ENCODE measurements around the gene FRMD4A.

GRCh38 chr10:13791483-13791882 lies 539.2 kb downstream of the FRMD4A start:
- no peak for TF ChIP-seq CTCF (conservative IDR thresholded peaks at IDR 0.05 in 1 of 2, IDR thresholded peaks at IDR 0.05 in 1 of 2; ENCODE audit: extremely low read depth in 1 of 2, insufficient read depth in 1 of 2, low read depth in 1 of 2, low read length in 2 of 2)
- no peak for TF ChIP-seq EZH2 (IDR thresholded peaks at IDR 0.05; ENCODE audit: borderline replicate concordance, low read length)
